Liver (tissue), 9 donors: Measurements from ENCODE around the gene SEPTIN5. TPM values are rescaled to one million over a fixed set of nuclear protein-coding genes. Genes with fewer than 3 reads are reported as not detected.

Experiments
- DNase-seq: peaks from one replicate; pipeline ENCODE4 v3.0.0-alpha.2; 2017; ENCODE audit warnings: low spot score
- H3K27ac ChIP-seq, 2 donors: one replicate each; pipeline ENCODE4 v1.7.0; 2013; ENCODE audit warnings: inconsistent platforms in 2 of 2, low read length in 2 of 2, control low read depth in 1 of 2, low read depth in 1 of 2, mild to moderate bottlenecking in 1 of 2
- H3K27me3 ChIP-seq, 4 donors: one replicate each; pipeline versions ENCODE4 v1.6.1 to v1.7.0; 2013; ENCODE audit warnings: low read length in 3 of 4, inconsistent platforms in 1 of 4, mild to moderate bottlenecking in 1 of 4, moderate library complexity in 1 of 4; ENCODE audit not compliant: control insufficient read depth in 4 of 4, insufficient read depth in 4 of 4
- H3K36me3 ChIP-seq, 4 donors: one replicate each; pipeline versions ENCODE4 v1.6.1 to v1.7.0; 2013; ENCODE audit warnings: low read length in 3 of 4, mild to moderate bottlenecking in 3 of 4, low read depth in 1 of 4, moderate library complexity in 1 of 4; ENCODE audit not compliant: control insufficient read depth in 4 of 4, insufficient read depth in 3 of 4
- H3K4me1 ChIP-seq, 4 donors: one replicate each; pipeline versions ENCODE4 v1.6.1 to v1.7.0; 2013; ENCODE audit warnings: low read length in 3 of 4, mild to moderate bottlenecking in 3 of 4, moderate library complexity in 1 of 4; ENCODE audit not compliant: control insufficient read depth in 4 of 4, insufficient read depth in 4 of 4
- H3K4me3 ChIP-seq, 3 donors: one replicate each; pipeline versions ENCODE4 v1.6.1 to v1.7.0; 2013; ENCODE audit warnings: low read length in 3 of 3, control low read depth in 1 of 3, low read depth in 1 of 3, mild to moderate bottlenecking in 1 of 3
- H3K9ac ChIP-seq, 2 donors: one replicate each; pipeline ENCODE4 v1.7.0; 2013; ENCODE audit warnings: low read length in 2 of 2, mild to moderate bottlenecking in 2 of 2, moderate library complexity in 2 of 2, control low read depth in 1 of 2, low read depth in 1 of 2
- H3K9me3 ChIP-seq, 4 donors: one replicate each; pipeline versions ENCODE4 v1.6.1 to v1.7.0; 2013; ENCODE audit warnings: low read length in 3 of 4; ENCODE audit not compliant: control insufficient read depth in 4 of 4
- ATF3 ChIP-seq: IDR thresholded peaks from 2 replicates; pipeline ENCODE4 v1.6.1; 2016; ENCODE audit warnings: antibody characterized with exemption
- CTCF ChIP-seq: fragments of 150-350 bp; IDR thresholded peaks from 2 replicates; pipeline ENCODE4 v1.5.1; 2017; ENCODE audit warnings: improper control_type of control experiment, low read depth, low read length; ENCODE audit not compliant: missing input control
- EGR1 ChIP-seq, 2 donors: IDR thresholded peaks; 2 replicates each; pipeline ENCODE4 v1.6.1; 2016 to 2018; ENCODE audit warnings: antibody characterized with exemption in 2 of 2, low read depth in 2 of 2
- FOXA1 ChIP-seq: IDR thresholded peaks from 2 replicates; pipeline ENCODE4 v1.6.1; 2016; ENCODE audit warnings: antibody characterized with exemption
- GABPA ChIP-seq, 2 donors: IDR thresholded peaks in 1 of 2; conservative IDR thresholded peaks in 1 of 2; 2 replicates each; pipeline ENCODE4 v1.6.1; 2016; ENCODE audit warnings: antibody characterized with exemption in 2 of 2, mild to moderate bottlenecking in 1 of 2, moderate library complexity in 1 of 2
- HNF4A ChIP-seq, 2 donors: conservative IDR thresholded peaks; 2 replicates each; pipeline ENCODE4 v1.6.1; 2016; ENCODE audit warnings: antibody characterized with exemption in 2 of 2, mild to moderate bottlenecking in 2 of 2
- HNF4G ChIP-seq: IDR thresholded peaks from 2 replicates; pipeline ENCODE4 v1.6.1; 2016; ENCODE audit warnings: antibody characterized with exemption
- JUND ChIP-seq, 2 donors: IDR thresholded peaks; 2 replicates each; pipeline ENCODE4 v1.6.1; 2016; ENCODE audit warnings: antibody characterized with exemption in 2 of 2
- MAX ChIP-seq: IDR thresholded peaks from 2 replicates; pipeline ENCODE4 v1.6.1; 2016; ENCODE audit warnings: antibody characterized with exemption
- SP1 ChIP-seq: IDR thresholded peaks from 2 replicates; pipeline ENCODE4 v1.6.1; 2018; ENCODE audit warnings: antibody characterized with exemption, mild to moderate bottlenecking
- TAF1 ChIP-seq: conservative IDR thresholded peaks from 2 replicates; pipeline ENCODE4 v1.6.1; 2016; ENCODE audit warnings: antibody characterized with exemption, mild to moderate bottlenecking
- ZBTB33 ChIP-seq: IDR thresholded peaks from 2 replicates; pipeline ENCODE4 v1.6.1; 2016; ENCODE audit warnings: antibody characterized with exemption
- WGBS: extraction: QIAGEN DNeasy Blood & Tissue Kit; methylation state at CpG from one replicate; pipeline ENCODE4 v1.1.7; 2013; 5-methylcytosine and 5-hydroxymethylcytosine counted together
- polyA plus RNA-seq, 2 donors: library from polyadenylated mRNA; stranded (reverse) in 1 of 2; unstranded in 1 of 2; fragments of 200-250 nt in 1 of 2; fragments of >200 nt in 1 of 2; fragmentation: Nextera tagmentation in 1 of 2; extraction: Ambion mirVana in 1 of 2; gene quantifications; one replicate each; pipeline versions ENCODE4 v1.2.1 to v1.2.3, GENCODE V29; 2013 to 2015
- total RNA-seq, 2 donors: library from RNA; depleted of rRNA; stranded (reverse); fragments of >200 nt; gene quantifications; one replicate each; pipeline ENCODE4 v1.2.3, GENCODE V29; 2014
- donor health status: healthy.
- donor health status: healthy.
- donor health status: healthy.
- donor health status: healthy.
- donor health status: healthy.

SEPTIN5 gene
- total and polyA plus RNA-seq, 4 donors = 0.26 to 3.5 (median 2.8) TPM

- H3K9me3 ChIP-seq = no peaks in the 10 kb centered on the region
- H3K36me3 ChIP-seq = no peaks in the 10 kb centered on the region
- no peaks in the 10 kb centered on the region for H3K4me1 ChIP-seq
- H3K27me3 ChIP-seq = no peaks in the 10 kb centered on the region
- TF ChIP-seq ZBTB33 = no peak
- no peak overlapping the region for H3K4me3 ChIP-seq
- DNase-seq = no peak
- H3K9ac ChIP-seq = no peak overlapping the region
- WGBS = 92% methylated on average over 21 of the region's 21 CpGs
- H3K27ac ChIP-seq = no peak overlapping the region
Measured at GRCh38 chr22:19742160-19743066, 28.1 kb downstream of the SEPTIN5 start.

GRCh38 chr22:19743081-19743480 is 28.8 kb downstream of the SEPTIN5 start:
- no peak overlapping the region for H3K4me3 ChIP-seq
- DNase-seq = no peak
- WGBS = 95% methylated on average over 6 of the region's 6 CpGs
- H3K4me1 ChIP-seq = no peaks in the 10 kb centered on the region
- no peaks in the 10 kb centered on the region for H3K36me3 ChIP-seq
- no peaks in the 10 kb centered on the region for H3K9me3 ChIP-seq
- no peak for TF ChIP-seq GABPA (IDR thresholded peaks at IDR 0.05 in 1 of 2, conservative IDR thresholded peaks at IDR 0.05 in 1 of 2)
- no peak for TF ChIP-seq HNF4A (conservative IDR thresholded peaks at IDR 0.05)
- no peak overlapping the region for H3K27ac ChIP-seq
- H3K27me3 ChIP-seq = no peaks in the 10 kb centered on the region
- H3K9ac ChIP-seq = no peak overlapping the region

- Histone ChIP-seq H3K9me3 (no peaks in the 10 kb centered on the region), H3K36me3 (no peaks in the 10 kb centered on the region), H3K4me1 (no peaks in the 10 kb centered on the region), H3K27me3 (no peaks in the 10 kb centered on the region), H3K27ac (no peak overlapping the region), H3K4me3 (no peak overlapping the region), H3K9ac (no peak overlapping the region)
- DNase-seq = no peak
- no peak for TF ChIP-seq CTCF
- no peak for TF ChIP-seq TAF1
- TF ChIP-seq SP1 = no peak
- TF ChIP-seq HNF4G = no peak
- no peak for TF ChIP-seq JUND (IDR thresholded peaks at IDR 0.05)
- TF ChIP-seq GABPA (IDR thresholded peaks at IDR 0.05 in 1 of 2, conservative IDR thresholded peaks at IDR 0.05 in 1 of 2) = no peak
- no peak for TF ChIP-seq HNF4A (conservative IDR thresholded peaks at IDR 0.05)
- no peak for TF ChIP-seq MAX
- TF ChIP-seq FOXA1 = no peak
- no peak for TF ChIP-seq ATF3
- TF ChIP-seq EGR1 (IDR thresholded peaks at IDR 0.05; ENCODE audit: low read depth in 2 of 2) = no peak
- 87% methylated on average over 4 of the region's 4 CpGs for WGBS
Measured at GRCh38 chr22:19743651-19744050, 29.3 kb downstream of the SEPTIN5 start.
